Stimulated activated CD4-positive, alpha-beta T cell treated with anti-CD3 and anti-CD28 coated beads, Interleukin-4, amount 100 ng/mL, for 4 hours (primary cell): ENCODE measurements around the gene ATP5PD.
"Not testable (repeated sequence)": the region's sequence is repeated elsewhere in the genome, so short reads cannot be mapped to it uniquely, and the experiment has no call there.

Source experiments
- DNase-seq, 2 experiments: peaks; one replicate each; pipeline ENCODE4 v3.0.0-alpha.2; 2020

The ATP5PD gene

GRCh38 chr17:75048249-75048878 is 1.6 kb upstream of the ATP5PD start:
- no peak for DNase-seq

- DNase-seq = peak; percentile 25 to 49
Observed at GRCh38 chr17:75047398-75048098, 779 bp upstream of the ATP5PD start.

GRCh38 chr17:75045946-75046406 is 793 bp downstream of the ATP5PD start:
- peak in 1 of 2 experiments; percentile 34 for DNase-seq

- DNase-seq = no peak
Observed at GRCh38 chr17:75044716-75045115, 2.1 kb downstream of the ATP5PD start.

- not testable (repeated sequence) for DNase-seq
Observed at GRCh38 chr17:75043789-75044188, 3.0 kb downstream of the ATP5PD start.

- DNase-seq = no peak
Observed at GRCh38 chr17:75041656-75042280, 5.0 kb downstream of the ATP5PD start.

- DNase-seq = no peak
Observed at GRCh38 chr17:75039238-75039637, 7.5 kb downstream of the ATP5PD start.

- DNase-seq = peak; percentile 60 to 85
Observed at GRCh38 chr17:75036643-75037268, 10.0 kb downstream of the ATP5PD start.

- peak; percentile 82 to 96 for DNase-seq
Observed at GRCh38 chr17:75034236-75034908, 12.4 kb downstream of the ATP5PD start.

- peak; percentile 79 to 93 for DNase-seq
Observed at GRCh38 chr17:75033346-75034235, 13.2 kb downstream of the ATP5PD start.

GRCh38 chr17:75032720-75033280 is 14.0 kb downstream of the ATP5PD start:
- no peak for DNase-seq

- peak; percentile 42 to 60 for DNase-seq
Observed at GRCh38 chr17:75031972-75032719, 14.6 kb downstream of the ATP5PD start.

- DNase-seq = no peak
Observed at GRCh38 chr17:75030161-75030560, 16.6 kb downstream of the ATP5PD start.

- not testable (repeated sequence) for DNase-seq
Observed at GRCh38 chr17:75026650-75027049, 20.1 kb downstream of the ATP5PD start.

- DNase-seq = not testable (repeated sequence)
Observed at GRCh38 chr17:75025398-75025734, 21.4 kb downstream of the ATP5PD start.

- DNase-seq = no peak
Observed at GRCh38 chr17:75024686-75025397, 21.9 kb downstream of the ATP5PD start.

- no peak for DNase-seq
Observed at GRCh38 chr17:75020331-75021110, 26.2 kb downstream of the ATP5PD start.

GRCh38 chr17:75019710-75020109 is 27.1 kb downstream of the ATP5PD start:
- DNase-seq = no peak

GRCh38 chr17:75019146-75019545 is 27.6 kb downstream of the ATP5PD start:
- no peak for DNase-seq
